ENCODE measurements around the gene PIK3R1. TPM values are rescaled to one million over a fixed set of nuclear protein-coding genes. Genes with fewer than 3 reads are reported as not detected.

Gene PIK3R1
- total RNA-seq, 4 donors from 2014 or later = 132 to 408 (median 221) TPM

DNA sequence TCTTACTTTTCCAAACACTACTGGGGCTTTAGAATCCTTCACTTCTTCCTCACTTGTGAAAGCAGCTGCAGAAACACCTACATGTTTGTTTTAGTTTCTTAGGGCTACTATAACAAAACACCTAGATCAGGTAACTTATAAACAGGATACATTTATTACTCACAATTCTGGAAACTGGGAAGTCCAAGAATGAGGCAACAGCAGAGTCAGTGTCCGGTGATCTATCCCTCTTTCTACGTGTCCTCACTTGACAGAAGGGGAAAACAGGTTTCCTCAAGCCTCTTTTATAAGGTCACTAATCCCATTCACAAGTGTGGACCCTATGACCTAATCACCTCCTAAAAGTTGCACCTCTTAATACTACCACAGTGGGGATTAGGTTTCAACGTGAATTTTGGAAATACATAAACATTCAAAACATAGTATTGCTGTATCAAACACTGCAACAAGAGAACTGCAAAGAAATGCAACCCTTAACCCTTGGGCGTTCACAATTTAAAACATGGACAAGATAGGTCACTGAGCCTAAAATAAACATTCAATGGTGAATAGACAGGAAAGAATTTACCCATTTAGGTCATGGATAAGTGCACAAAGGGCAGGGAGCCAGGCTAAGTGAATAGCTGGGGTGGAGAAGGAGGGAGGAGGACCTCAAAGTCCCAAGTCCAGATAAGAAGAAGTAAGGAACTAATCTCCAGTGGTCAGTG, 104.3 kb downstream of the PIK3R1 start:
- no peak for TF ChIP-seq CTCF (IDR thresholded peaks at IDR 0.05; ENCODE audit: low read depth)

- no peak for TF ChIP-seq CTCF (IDR thresholded peaks at IDR 0.05; ENCODE audit: low read depth)
These were observed 104.9 kb downstream of the PIK3R1 start for GRCh38 chr5:68320413-68320986.

DNA sequence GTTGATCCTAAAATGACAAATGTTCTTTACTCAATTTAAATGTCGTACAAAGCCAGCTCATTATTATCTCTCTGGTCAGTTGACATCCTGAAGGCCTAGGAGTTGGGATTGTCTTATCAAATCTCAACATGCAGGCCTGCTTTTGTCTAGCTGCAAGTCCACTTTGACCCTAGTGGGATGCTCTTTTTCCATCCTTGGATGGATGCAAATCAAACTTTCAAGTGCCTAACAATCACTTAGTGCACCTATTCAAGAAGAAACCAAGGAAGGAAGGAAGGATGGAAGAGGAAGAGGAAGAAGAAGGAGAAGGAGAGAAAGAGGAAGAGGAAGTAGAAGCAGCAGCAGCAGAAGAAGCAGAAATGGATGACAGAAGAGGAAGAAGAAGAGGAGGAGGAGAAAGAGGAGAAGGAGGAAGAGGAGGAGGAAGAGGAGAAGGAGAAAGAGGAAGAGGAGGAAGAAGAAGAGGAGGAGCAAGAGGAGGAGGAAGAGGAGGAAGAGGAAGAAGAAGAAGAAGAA, 109.6 kb downstream of the PIK3R1 start:
- no peak for TF ChIP-seq CTCF (IDR thresholded peaks at IDR 0.05; ENCODE audit: low read depth)

DNA sequence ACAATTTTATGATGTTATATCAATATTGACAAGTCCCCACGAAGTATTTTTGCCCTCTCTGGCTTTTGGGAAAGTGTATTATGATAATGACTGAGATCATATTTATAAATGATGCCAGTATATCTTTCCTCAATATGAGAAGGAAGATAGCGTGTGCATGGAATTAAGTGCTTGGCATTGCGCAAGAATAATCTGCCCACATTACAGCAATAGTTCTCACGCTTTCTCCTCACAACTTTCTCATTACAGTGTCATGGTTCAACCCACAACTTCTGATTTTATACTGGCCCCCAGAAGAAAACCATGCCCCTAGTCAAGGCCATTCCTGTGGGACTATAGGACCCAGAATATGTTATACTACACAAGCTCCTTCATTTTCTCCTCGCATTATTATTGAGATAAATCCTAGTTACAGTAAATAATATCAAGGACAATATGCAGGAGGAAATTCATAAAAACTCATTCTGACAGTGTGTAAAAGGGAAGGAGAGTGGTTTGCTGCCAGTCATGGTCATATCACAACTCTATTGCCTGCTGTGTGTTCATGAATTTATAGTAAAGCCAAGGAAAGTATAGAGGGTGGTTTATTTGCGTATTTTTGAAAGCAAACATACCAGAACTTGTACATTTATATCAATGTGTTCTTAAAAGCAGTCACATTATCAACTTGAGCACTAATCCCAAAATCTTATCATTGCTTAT, 114.1 kb downstream of the PIK3R1 start:
- no peak for TF ChIP-seq CTCF (IDR thresholded peaks at IDR 0.05; ENCODE audit: low read depth)

GRCh38 chr5:68330574-68330973, 115.0 kb downstream of the PIK3R1 start:
- no peak for TF ChIP-seq CTCF (IDR thresholded peaks at IDR 0.05; ENCODE audit: low read depth)

DNA sequence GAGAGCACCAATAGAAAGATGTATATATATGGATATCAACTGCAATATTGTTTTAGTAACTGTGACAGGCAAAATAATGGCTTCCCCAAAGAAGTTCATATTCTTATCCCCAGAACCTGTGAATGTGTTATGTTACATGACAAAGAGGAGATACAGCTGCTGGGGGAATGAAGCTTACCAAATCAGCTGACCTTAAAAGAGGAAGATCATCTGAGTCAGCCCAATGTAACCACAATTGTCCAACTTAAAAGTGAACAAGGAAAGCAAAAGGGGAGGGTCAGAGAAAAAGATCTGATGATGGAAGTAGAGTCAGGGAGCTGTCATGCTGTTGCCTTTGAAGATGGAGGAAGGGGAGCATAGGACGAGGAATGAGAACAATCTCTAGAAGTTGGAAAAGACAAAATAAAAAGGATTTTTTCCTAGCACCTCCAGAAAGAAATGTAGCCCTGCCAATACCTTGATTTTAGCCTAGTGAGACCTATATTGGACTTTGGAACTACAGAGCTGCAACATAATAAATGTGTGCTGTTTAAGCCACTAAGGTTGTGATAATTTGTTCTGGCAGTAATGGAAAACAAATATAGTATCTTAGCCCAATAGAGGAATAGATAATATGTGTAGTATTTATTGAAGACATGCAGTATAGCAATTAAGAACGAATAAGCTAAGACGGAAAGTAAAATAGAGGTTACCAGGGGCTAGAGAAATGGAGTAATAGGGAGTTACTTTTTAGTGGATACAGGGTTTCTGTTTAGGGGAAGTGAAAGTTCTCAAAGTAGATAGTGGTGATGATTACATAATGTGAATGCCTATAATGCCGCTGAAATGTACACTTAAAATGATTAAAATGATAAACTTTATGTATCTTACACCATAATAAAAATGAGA, 115.9 kb downstream of the PIK3R1 start:
- TF ChIP-seq CTCF (IDR thresholded peaks at IDR 0.05; ENCODE audit: low read depth) = no peak

All from subcutaneous adipose tissue (tissue), 4 donors.